ENCODE results near the gene HPS6. TPM values are rescaled to one million over a fixed set of nuclear protein-coding genes. Genes with fewer than 3 reads are reported as not detected.
A peak's percentile ranks its signal among the peaks of the same experiment; 100 is the strongest.

Gene HPS6
- total and polyA plus RNA-seq, 9 of the 15 experiments (the other 6 are each of a cell fraction or from before 2014, with no cell fraction given), result 0.45 to 14.0 (median 4.5) TPM

GRCh38 chr10:102064868-102065560 lies at the start of gene HPS6 (continued):
- TF ChIP-seq ZNF589 (CRISPR knock-in tag; IDR thresholded peaks at IDR 0.05; ENCODE audit: low read depth) (0 out of 2 replicates have a peak, but pooled peaks have one; percentile 60), MTA1 (IDR thresholded peaks at IDR 0.05; ENCODE audit: borderline replicate concordance) (peak; percentile 90), POU5F1 (IDR thresholded peaks at IDR 0.05; ENCODE audit: borderline replicate concordance, low read depth, low read length, partially characterized antibody) (no peak), PCBP1 (IDR thresholded peaks at IDR 0.05; ENCODE audit: low read depth, low read length, poor library complexity, severe bottlenecking) (peak; percentile 33), CHD1 (IDR thresholded peaks at IDR 0.05; ENCODE audit: low read length) (peak; percentile 59), NBN (IDR thresholded peaks at IDR 0.05; ENCODE audit: low read depth) (0 out of 2 replicates have a peak, but pooled peaks have one; percentile 32), SMARCE1 (IDR thresholded peaks at IDR 0.05) (no peak), TAF1 (IDR thresholded peaks at IDR 0.05; ENCODE audit: control insufficient read depth, extremely low read depth, insufficient read depth, low read length, severe bottlenecking) (peak; percentile 61), E2F4 (CRISPR knock-in tag; IDR thresholded peaks at IDR 0.05; ENCODE audit: low read depth) (no peak), ARID4B (CRISPR knock-in tag; IDR thresholded peaks at IDR 0.05) (no peak; the same call in 1 of the 2 replicates), RBM39 (optimal IDR thresholded peaks at IDR 0.05; ENCODE audit: low read depth, low read length) (no peak), ZNF766 (CRISPR knock-in tag; conservative IDR thresholded peaks at IDR 0.05) (no peak), GABPB1 (CRISPR knock-in tag; IDR thresholded peaks at IDR 0.05) (peak; percentile 50), DACH1 (IDR thresholded peaks at IDR 0.05; ENCODE audit: partially characterized antibody) (no peak), BCOR (IDR thresholded peaks at IDR 0.05) (peak; percentile 89), UBTF (IDR thresholded peaks at IDR 0.05; ENCODE audit: borderline replicate concordance in 1 of 2, low read depth in 2 of 2, low read length in 2 of 2) (peak; percentile 38 to 53; a peak in 1 of 4 replicates), CREB5 (CRISPR knock-in tag; IDR thresholded peaks at IDR 0.05) (no peak), ELF1 (tag; IDR thresholded peaks at IDR 0.05) (peak; percentile 91), L3MBTL2 (IDR thresholded peaks at IDR 0.05) (peak; percentile 72)

Measured in K562 (cell line).